ENCODE measurements around the gene GRM2.

The GRM2 gene

DNA sequence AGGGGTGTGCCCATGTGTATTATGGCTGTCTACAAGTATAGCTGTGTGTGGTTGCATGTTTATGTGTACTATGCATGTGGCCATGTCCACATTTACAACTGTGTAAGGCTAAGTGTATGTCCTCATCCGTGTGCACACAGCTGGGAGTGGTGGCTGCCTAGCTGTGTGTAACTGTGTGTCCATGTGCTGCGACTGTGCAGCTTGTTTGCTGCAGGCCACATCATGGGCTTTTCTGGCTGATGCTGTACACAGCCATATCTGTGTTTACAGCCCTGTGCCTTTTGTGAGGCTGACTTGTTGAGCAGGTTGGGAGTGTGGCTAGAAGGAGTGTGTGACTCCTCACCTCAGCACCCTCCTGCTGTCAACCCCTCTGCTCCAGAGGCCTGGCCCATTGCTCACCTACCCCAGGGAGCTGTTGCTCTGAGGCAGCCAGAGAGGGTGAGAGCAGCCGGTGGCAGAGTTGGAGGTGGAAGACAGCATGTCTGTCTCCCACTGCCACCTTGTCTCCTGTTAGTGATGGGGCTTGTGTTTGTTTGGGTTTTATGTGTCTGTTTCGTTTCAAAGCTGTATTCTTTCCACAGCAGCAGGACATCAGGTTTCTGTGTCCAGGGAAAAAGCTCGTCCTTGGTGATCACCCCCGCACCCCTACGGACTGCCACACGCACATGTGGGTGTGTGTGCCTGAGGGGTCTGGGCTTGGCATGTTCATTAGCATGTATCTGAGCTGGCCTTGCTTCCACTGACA is 1.4 kb upstream of the GRM2 start:
- DNase-seq (ENCODE audit: low spot score), result no peak

- no peak for DNase-seq (ENCODE audit: low spot score)
Measured at GRCh38 chr3:51706021-51706485, 815 bp upstream of the GRM2 start.

DNA sequence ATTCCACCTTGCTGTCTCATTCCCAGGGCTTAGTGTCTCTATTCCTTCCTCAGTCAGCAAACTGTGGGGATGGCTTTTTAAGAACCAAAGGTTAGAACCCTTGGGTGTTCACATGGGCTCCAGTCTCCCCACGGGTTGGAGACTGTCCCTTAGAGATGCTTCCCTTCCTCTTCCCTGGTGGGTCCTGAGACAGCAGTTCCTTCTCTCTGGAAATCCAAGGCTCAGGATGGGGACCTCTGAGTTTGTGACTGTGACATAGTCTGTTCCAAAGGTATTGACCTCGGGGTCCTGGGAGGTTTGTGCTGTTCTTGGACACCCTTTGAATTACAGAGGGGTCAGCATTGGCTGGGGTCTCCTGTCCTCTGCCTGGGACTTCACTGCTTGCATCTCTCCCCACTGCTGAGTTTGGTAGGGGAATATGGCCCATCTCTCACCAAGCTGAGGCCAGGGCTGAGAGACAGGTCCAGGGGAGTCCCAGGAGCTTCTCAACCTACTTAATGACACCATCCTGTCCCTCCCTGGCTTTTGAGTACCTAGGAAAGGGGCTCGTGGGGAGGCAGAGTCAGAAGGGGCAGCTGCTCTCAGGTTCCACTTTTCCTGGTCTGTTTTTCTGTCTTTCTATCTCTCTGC is 1.5 kb downstream of the GRM2 start:
- DNase-seq (ENCODE audit: low spot score), result no peak

- DNase-seq (ENCODE audit: low spot score), result no peak
Measured at GRCh38 chr3:51709004-51709420, 2.1 kb downstream of the GRM2 start.

DNA sequence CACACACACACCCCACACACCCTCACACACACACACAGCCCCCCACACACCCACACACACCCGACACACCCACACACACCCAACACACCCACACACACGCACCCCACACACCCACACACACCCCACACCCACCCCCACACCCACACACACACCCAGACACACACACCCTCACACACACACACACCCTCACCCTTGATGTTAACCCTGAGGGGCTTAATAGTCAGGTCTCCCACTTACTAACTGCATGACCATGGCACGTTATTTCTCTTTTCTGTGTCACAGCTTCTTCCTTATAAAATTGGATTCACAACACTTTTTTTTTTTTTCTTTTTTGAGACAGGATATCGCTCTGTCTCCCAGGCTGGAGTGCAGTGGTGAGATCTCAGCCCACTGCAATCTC is 2.8 kb downstream of the GRM2 start:
- DNase-seq (ENCODE audit: low spot score), result no peak

DNA sequence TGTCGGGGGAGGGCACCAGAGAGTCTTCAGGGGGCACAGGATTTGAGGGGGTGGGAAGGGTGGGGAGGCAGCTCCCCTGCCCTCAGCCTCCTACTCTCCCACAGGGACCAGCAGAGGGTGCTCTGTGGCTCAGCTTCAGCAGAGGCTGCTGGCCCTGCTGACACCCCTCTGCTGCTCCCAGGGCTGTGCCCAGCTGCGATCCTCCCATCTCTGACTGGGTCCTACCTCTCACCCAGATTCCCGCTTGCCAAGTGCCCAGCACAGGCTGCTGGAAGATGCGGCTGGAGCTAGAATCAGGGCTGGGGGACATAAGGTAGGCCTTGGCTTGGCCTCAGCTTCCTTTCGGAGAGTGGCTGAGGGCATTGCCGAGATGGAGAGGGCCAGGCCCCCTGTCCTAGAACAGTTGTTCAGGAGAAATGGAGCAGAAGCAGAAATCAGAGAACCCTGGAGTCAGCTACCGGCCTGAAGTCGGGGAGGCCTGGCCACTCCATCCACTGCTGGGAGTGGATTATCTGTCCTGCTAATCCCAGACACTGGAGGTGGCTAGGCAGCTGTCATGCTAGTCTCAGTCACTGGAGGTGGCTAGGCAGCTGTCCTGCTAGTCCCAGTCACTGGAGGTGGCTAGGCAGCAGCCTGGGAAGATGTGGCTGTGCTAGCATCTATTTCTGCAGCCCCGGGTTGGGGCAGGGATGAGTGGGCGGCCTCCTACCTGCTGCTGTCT is 3.9 kb downstream of the GRM2 start:
- peak; percentile 12 for DNase-seq (ENCODE audit: low spot score)

DNA sequence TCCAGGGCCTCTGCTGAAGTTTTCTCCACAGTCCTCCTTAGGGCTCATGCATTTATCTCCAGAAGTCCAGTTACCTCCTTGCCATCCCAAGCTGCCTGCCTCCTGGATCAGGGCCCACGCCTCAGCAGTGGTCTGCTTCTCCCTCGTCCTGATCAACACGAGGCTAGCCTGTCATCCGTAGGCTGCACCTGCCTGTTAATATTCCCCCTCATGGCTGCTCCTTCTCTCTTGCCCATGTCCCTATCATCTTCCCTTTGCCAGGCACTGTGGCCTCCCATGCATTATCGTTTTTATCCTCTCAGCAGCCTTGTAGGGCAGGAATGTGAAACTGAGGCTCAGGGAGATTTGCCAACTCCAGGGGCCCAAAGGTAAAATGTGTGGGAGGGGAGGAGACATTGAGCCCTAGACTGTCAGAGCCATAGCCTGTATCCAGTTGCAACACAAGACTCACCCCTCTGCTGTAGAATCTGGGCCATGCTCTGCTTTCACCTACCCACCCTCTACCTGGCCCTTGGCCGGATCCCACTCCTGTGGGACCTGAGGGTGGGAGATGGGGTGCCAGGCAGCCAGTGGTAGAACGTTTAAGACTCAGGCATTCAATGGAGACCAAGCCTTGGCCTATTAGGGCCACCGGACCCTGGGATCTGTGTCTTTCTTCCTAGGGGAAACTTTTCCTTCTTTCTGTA is 4.6 kb downstream of the GRM2 start:
- DNase-seq (ENCODE audit: low spot score), result no peak

- DNase-seq (ENCODE audit: low spot score), result no peak
Measured at GRCh38 chr3:51712038-51712420, 5.2 kb downstream of the GRM2 start.

- DNase-seq (ENCODE audit: low spot score), result no peak
Measured at GRCh38 chr3:51712511-51712931, 5.7 kb downstream of the GRM2 start.

DNA sequence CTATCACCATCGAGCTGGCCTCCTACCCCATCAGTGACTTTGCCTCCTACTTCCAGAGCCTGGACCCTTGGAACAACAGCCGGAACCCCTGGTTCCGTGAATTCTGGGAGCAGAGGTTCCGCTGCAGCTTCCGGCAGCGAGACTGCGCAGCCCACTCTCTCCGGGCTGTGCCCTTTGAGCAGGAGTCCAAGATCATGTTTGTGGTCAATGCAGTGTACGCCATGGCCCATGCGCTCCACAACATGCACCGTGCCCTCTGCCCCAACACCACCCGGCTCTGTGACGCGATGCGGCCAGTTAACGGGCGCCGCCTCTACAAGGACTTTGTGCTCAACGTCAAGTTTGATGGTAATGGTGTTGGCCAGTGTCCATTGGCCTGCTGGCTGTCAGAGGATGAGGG is 6.1 kb downstream of the GRM2 start:
- no peak for DNase-seq (ENCODE audit: low spot score)

GRCh38 chr3:51715231-51715976 is 8.5 kb downstream of the GRM2 start:
- DNase-seq (ENCODE audit: low spot score), result no peak

DNA sequence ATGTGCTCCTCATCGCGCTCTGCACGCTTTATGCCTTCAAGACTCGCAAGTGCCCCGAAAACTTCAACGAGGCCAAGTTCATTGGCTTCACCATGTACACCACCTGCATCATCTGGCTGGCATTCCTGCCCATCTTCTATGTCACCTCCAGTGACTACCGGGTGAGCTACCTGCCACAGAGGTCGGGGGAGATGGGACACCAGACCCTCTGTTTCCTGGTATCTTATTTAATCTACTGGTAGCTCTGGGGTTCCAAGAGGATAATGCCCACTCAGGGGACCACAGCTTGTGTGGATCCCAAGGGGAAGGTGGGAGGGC is 9.1 kb downstream of the GRM2 start:
- DNase-seq (ENCODE audit: low spot score), result no peak

GRCh38 chr3:51716805-51717204 is 9.9 kb downstream of the GRM2 start:
- DNase-seq (ENCODE audit: low spot score), result peak; percentile 24

DNA sequence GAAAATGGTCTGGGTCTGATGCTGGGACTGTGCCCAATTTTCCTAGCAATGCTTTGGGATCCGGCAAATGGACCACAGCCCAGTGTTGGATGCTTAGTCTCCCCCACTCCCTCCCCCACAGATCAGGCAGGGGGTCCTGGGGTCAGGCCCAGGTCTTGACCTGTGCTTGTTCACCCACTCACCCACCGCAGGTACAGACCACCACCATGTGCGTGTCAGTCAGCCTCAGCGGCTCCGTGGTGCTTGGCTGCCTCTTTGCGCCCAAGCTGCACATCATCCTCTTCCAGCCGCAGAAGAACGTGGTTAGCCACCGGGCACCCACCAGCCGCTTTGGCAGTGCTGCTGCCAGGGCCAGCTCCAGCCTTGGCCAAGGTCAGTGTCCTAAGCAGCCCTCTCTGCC is 10.6 kb downstream of the GRM2 start:
- DNase-seq (ENCODE audit: low spot score), result no peak

- DNase-seq (ENCODE audit: low spot score), result no peak
Measured at GRCh38 chr3:51717947-51718346, 11.1 kb downstream of the GRM2 start.

GRCh38 chr3:51718547-51719409 is 11.9 kb downstream of the GRM2 start:
- peak; percentile 58 for DNase-seq (ENCODE audit: low spot score)

DNA sequence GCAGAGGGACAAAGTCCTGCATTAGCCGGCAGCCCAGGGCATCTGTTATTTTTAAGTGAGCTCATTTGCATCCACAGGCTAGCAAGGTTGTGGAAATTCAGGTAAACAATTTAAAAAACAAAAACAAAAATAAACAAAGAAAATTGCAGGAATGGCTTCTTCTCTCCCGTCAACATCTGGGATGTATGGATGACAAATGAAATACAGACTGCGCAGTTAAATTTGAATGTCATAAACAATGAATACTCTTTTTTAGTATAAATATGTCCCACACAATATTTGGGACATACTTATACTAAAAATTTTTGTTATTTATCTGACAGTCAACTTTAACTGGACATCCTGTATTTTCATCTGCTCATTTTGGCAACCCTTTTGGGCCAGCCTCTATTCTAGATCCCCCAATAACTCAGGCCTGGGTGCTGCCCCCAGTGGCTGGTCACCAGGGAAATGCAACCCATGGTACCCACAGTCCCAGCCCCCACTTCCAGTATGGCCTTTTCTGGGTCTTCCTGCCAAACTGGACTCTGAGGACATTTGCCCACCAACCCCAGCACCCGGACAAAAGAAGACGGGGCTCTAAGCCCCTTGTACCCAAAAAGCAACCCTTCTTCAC is 12.7 kb downstream of the GRM2 start:
- DNase-seq (ENCODE audit: low spot score), result no peak

- DNase-seq (ENCODE audit: low spot score), result no peak
Measured at GRCh38 chr3:51720292-51721061, 13.6 kb downstream of the GRM2 start.

DNA sequence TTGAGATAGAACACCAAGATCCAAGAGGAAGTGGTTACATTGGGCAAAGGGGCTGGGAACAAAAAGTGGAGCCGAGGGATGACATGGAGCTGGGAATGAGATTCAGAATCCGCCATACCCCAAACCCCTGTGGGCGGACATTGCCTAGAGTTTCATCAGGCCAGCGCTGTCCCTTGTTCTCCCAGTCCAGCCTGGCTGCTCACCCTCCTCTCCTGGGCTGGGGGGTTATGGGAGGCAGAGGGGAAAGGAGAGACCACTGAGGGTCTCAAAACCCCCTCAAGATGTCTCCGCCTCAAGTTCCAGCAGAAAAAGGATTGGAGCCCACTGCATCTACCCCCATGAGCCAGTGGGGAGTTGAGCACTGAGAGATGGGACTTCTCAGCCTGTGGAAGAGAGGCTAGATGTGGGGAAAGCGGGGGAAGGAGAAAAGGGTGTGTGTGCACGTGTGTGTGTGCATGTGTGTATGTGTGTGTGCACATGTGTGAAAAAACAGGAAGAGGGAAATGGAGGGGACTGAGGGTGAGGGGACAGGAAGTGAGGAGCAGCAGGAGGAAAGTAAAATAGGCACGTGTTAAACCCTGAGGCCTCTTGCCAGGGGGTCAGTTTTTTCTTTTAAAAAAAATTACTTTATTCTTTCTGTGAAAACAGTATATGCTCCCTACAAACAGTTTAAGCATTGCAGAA is 14.3 kb downstream of the GRM2 start:
- DNase-seq (ENCODE audit: low spot score), result no peak

Measured in NAMALWA (cell line).